PC-9 (cell line): ENCODE measurements around the gene BCL2L13. TPM values are rescaled to one million over a fixed set of nuclear protein-coding genes. Genes with fewer than 3 reads are reported as not detected.

Experiments
- BruUV-seq: library from RNA; stranded (reverse); fragments of 400-500 nt; replicated peaks from 2 replicates; lab custom pipeline; 2021; lab: Mats Ljungman, UMichigan
- CTCF ChIA-PET: fragments of 300-600 bp; sonication (Branson Sonifier 250); formaldehyde crosslinking; loops from one replicate; lab custom pipeline; 2022; ENCODE audit warnings: antibody characterized with exemption; lab: Charles Lee
- POLR2A ChIA-PET: fragments of 300-600 bp; sonication (Branson Sonifier 250); formaldehyde crosslinking; loops from one replicate; lab custom pipeline; 2022; ENCODE audit warnings: antibody characterized with exemption; ENCODE audit not compliant: unreplicated experiment; lab: Charles Lee
- DNase-seq, 2 experiments: peaks; one replicate each; pipeline versions ENCODE4 v3.0.0 to v3.0.0-alpha.2; 2015 to 2022; ENCODE audit warnings: mixed read lengths in 1 of 2
- H2AFZ ChIP-seq: fragments of 200-600 bp; sonication (generic); 2 replicates; pipeline ENCODE4 v1.8.1; 2017; ENCODE audit warnings: antibody characterized with exemption
- H3F3A ChIP-seq: fragments of 200-600 bp; sonication (generic); 2 replicates; pipeline ENCODE4 v1.8.1; 2017; ENCODE audit warnings: antibody characterized with exemption, mild to moderate bottlenecking, low read depth; ENCODE audit not compliant: insufficient read depth
- H3K27ac ChIP-seq: fragments of 200-600 bp; sonication (generic); 2 replicates; pipeline ENCODE4 v1.6.1; 2016; ENCODE audit warnings: mixed run types
- H3K27me3 ChIP-seq: fragments of 200-600 bp; sonication (generic); 2 replicates; pipeline ENCODE4 v1.6.1; 2016; ENCODE audit warnings: low read depth, mixed run types; ENCODE audit not compliant: insufficient read depth
- H3K36me3 ChIP-seq: fragments of 200-600 bp; sonication (generic); 2 replicates; pipeline ENCODE4 v1.6.1; 2016; ENCODE audit warnings: low read depth, mixed run types
- H3K4me1 ChIP-seq: fragments of 200-600 bp; sonication (generic); replicated peaks from 2 replicates; pipeline ENCODE4 v1.6.1; 2016; ENCODE audit warnings: mixed run types; ENCODE audit not compliant: insufficient read depth
- H3K4me2 ChIP-seq: fragments of 200-600 bp; sonication (generic); 2 replicates; pipeline ENCODE4 v1.6.1; 2017; ENCODE audit warnings: mixed run types
- H3K4me3 ChIP-seq: fragments of 200-600 bp; sonication (generic); 2 replicates; pipeline ENCODE4 v1.6.1; 2016; ENCODE audit warnings: mixed run types
- H3K79me2 ChIP-seq: fragments of 200-600 bp; sonication (generic); 2 replicates; pipeline ENCODE4 v1.6.1; 2017; ENCODE audit warnings: low read depth, mixed run types
- H3K9me2 ChIP-seq: fragments of 200-600 bp; sonication (generic); 2 replicates; pipeline ENCODE4 v1.8.1; 2017; ENCODE audit warnings: mild to moderate bottlenecking; ENCODE audit not compliant: insufficient read depth
- H3K9me3 ChIP-seq: fragments of 200-600 bp; sonication (generic); 2 replicates; pipeline ENCODE4 v1.8.1; 2016; ENCODE audit warnings: low read depth; ENCODE audit not compliant: insufficient read depth
- H4K20me1 ChIP-seq: fragments of 200-600 bp; sonication (generic); 2 replicates; pipeline ENCODE4 v1.8.1; 2017; ENCODE audit not compliant: insufficient read depth
- EZH2 ChIP-seq: fragments of 200-600 bp; sonication (generic); IDR thresholded peaks from 2 replicates; pipeline ENCODE4 v1.8.0; 2017; ENCODE audit warnings: antibody characterized with exemption, low read depth
- intact Hi-C: fragments of 100-400 bp; cut with micrococcal nuclease; formaldehyde crosslinking; loops from one replicate; pipeline ENCODE4 v1.10.0; 2022; ENCODE audit not compliant: unreplicated experiment
- total RNA-seq: library from RNA; stranded (reverse); gene quantifications from 2 replicates; pipeline ENCODE4 v1.2.3, GENCODE V29; 2021
- TF ChIP-seq, protein P1 (sequence below): fragments of 200-600 bp; sonication (generic); conservative IDR thresholded peaks from 2 replicates; pipeline ENCODE4 v1.6.1; 2017; ENCODE audit warnings: mixed run types, antibody characterized with exemption, mild to moderate bottlenecking, moderate library complexity

The BCL2L13 gene
- total RNA-seq, 1 experiment from 2014 or later = 43.1 TPM

DNA sequence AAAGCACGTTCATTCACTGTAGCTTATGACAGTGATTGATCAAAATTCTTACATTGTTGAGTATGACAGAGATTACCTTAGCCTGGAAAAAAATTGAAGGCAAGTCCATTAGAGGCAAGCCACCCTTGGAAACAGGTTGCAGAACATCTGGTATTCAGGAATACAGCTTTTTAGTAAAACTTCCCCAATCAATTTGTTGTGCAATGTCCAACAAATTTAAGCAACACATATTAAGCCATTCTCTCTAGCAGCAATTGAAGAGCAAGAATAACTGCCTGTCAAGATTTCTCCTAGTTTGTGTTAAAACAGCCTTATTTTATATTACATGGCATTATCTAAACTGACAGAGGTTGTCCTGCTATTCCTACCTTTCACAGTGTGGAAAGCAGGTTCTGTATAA, 37.0 kb downstream of the BCL2L13 start:
- intact Hi-C loops = no loop called here
- CTCF ChIA-PET = no interaction called here
- peaks cover 8% of the 10 kb centered on the region for H3K4me1 ChIP-seq
- POLR2A ChIA-PET = interaction anchor here (0.6 kb wide), 1 partner anchor 151 kb away, joined by 18 read pairs; no protein-coding TSS in a partner anchor
- H4K20me1 ChIP-seq = no peaks in the 10 kb centered on the region
- no peaks in the 10 kb centered on the region for H3K9me3 ChIP-seq
- H2AFZ ChIP-seq = no peak overlapping the region
- H3K9me2 ChIP-seq = no peaks in the 10 kb centered on the region
- no peaks in the 10 kb centered on the region for H3K36me3 ChIP-seq
- DNase-seq = no peak
- H3K27ac ChIP-seq = no peak overlapping the region
- no TSS peak for BruUV-seq
- H3K4me2 ChIP-seq = no peak overlapping the region
- no peak overlapping the region for H3K4me3 ChIP-seq
- no peaks in the 10 kb centered on the region for H3K79me2 ChIP-seq
- TF ChIP-seq, protein P1, sequence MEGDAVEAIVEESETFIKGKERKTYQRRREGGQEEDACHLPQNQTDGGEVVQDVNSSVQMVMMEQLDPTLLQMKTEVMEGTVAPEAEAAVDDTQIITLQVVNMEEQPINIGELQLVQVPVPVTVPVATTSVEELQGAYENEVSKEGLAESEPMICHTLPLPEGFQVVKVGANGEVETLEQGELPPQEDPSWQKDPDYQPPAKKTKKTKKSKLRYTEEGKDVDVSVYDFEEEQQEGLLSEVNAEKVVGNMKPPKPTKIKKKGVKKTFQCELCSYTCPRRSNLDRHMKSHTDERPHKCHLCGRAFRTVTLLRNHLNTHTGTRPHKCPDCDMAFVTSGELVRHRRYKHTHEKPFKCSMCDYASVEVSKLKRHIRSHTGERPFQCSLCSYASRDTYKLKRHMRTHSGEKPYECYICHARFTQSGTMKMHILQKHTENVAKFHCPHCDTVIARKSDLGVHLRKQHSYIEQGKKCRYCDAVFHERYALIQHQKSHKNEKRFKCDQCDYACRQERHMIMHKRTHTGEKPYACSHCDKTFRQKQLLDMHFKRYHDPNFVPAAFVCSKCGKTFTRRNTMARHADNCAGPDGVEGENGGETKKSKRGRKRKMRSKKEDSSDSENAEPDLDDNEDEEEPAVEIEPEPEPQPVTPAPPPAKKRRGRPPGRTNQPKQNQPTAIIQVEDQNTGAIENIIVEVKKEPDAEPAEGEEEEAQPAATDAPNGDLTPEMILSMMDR = no peak
- no peak for TF ChIP-seq EZH2
- H3F3A ChIP-seq = no peaks in the 10 kb centered on the region
- H3K27me3 ChIP-seq = no peaks in the 10 kb centered on the region

DNA sequence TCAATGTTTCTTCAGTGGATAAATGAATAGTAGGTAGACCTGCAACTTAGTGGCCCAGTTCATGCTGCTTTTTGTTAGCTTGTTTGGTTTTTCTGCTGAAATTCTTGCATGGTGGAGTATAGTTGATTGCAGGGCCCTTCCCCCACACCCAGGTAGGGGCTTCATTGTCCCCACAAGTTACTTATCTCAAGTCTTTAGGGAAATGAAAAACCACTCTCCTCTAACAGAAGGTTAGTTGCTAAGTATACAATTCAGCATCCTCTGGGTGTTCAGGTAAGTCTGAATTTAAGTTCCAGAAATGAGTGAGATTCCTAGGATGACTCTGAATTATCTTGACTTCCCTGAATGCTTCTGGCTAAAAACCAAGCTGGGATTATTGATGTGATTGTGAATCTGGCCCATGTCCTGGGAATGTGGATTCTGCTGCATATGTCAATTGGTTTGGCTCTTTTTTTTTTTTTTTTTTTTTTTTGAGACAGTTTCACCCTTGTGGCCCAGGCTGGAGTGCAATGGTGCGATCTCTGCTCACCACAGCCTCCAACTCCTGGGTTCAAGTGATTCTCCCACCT, 40.3 kb downstream of the BCL2L13 start:
- Histone ChIP-seq H3K79me2 (no peaks in the 10 kb centered on the region), H3K4me2 (no peak overlapping the region), H4K20me1 (no peaks in the 10 kb centered on the region), H2AFZ (no peak overlapping the region), H3K27me3 (no peaks in the 10 kb centered on the region), H3K27ac (no peak overlapping the region), H3K9me2 (no peaks in the 10 kb centered on the region), H3K36me3 (no peaks in the 10 kb centered on the region), H3K9me3 (no peaks in the 10 kb centered on the region), H3K4me3 (no peak overlapping the region), H3F3A (no peaks in the 10 kb centered on the region), H3K4me1 (no peaks in the 10 kb centered on the region)
- ChIA-PET CTCF (interaction anchor here (0.7 kb wide), 1 partner anchor 535 kb away, joined by 3 read pairs; no protein-coding TSS in a partner anchor), POLR2A (interaction anchor here (0.5 kb wide), 1 partner anchor 471 kb away, joined by 4 read pairs; the partner anchor contains the start of gene USP18)
- TF ChIP-seq, protein P1 = no peak
- no peak for TF ChIP-seq EZH2
- no peak for DNase-seq
- intact Hi-C loops = no loop called here
- BruUV-seq = no TSS peak

DNA sequence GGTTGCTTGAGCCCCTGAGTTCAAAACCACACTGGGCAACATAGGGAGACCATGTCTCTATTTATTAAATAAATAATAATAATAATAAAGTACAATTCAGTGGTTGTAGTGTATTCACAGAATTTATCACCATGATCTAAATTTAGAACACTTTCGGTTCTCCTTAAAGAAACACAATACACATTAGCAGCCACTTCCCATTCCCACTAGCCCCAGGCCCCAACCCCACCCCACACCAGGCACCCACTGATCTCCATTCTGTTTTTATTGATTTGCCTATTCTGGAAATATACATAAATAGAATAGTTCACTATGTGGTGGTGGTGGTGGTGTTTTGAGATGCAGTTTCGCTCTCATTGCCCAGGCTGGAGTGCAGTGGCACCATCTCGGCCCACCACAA, 45.7 kb downstream of the BCL2L13 start:
- H3K36me3 ChIP-seq = no peaks in the 10 kb centered on the region
- H3K79me2 ChIP-seq = no peaks in the 10 kb centered on the region
- TF ChIP-seq EZH2 = no peak
- TF ChIP-seq, protein P1 = no peak
- no peaks in the 10 kb centered on the region for H3K27me3 ChIP-seq
- H3K9me2 ChIP-seq = no peaks in the 10 kb centered on the region
- no peak overlapping the region for H3K4me2 ChIP-seq
- no peaks in the 10 kb centered on the region for H4K20me1 ChIP-seq
- intact Hi-C loops = no loop called here
- no peak overlapping the region for H2AFZ ChIP-seq
- POLR2A ChIA-PET = no interaction called here
- no peaks in the 10 kb centered on the region for H3K4me1 ChIP-seq
- DNase-seq = no peak
- no peaks in the 10 kb centered on the region for H3K9me3 ChIP-seq
- H3F3A ChIP-seq = no peaks in the 10 kb centered on the region
- no peak overlapping the region for H3K4me3 ChIP-seq
- no peak overlapping the region for H3K27ac ChIP-seq
- CTCF ChIA-PET = no interaction called here
- no TSS peak for BruUV-seq
